ES-I3 (cell line): ENCODE results near the gene OR2B2.
"Not testable (repeated sequence)": the region's sequence is repeated elsewhere in the genome, so short reads cannot be mapped to it uniquely, and the experiment has no call there.

ENCODE experiments used
- H3K36me3 ChIP-seq: 2 replicates; pipeline ENCODE4 v1.6.1; 2013; ENCODE audit warnings: mild to moderate bottlenecking, low read length, control low read depth, moderate library complexity; ENCODE audit not compliant: insufficient read depth
- H3K4me1 ChIP-seq: 2 replicates; pipeline ENCODE4 v1.6.1; 2013; ENCODE audit warnings: mild to moderate bottlenecking, control low read depth, low read length; ENCODE audit not compliant: insufficient read depth
- H3K9ac ChIP-seq: 2 replicates; pipeline ENCODE4 v1.6.1; 2013; ENCODE audit warnings: low read depth, mild to moderate bottlenecking, low read length, moderate library complexity
- H3K9me3 ChIP-seq: 2 replicates; pipeline ENCODE4 v1.6.1; 2013; ENCODE audit warnings: mild to moderate bottlenecking, low read length, moderate library complexity; ENCODE audit not compliant: control insufficient read depth, insufficient read depth

The OR2B2 gene

DNA sequence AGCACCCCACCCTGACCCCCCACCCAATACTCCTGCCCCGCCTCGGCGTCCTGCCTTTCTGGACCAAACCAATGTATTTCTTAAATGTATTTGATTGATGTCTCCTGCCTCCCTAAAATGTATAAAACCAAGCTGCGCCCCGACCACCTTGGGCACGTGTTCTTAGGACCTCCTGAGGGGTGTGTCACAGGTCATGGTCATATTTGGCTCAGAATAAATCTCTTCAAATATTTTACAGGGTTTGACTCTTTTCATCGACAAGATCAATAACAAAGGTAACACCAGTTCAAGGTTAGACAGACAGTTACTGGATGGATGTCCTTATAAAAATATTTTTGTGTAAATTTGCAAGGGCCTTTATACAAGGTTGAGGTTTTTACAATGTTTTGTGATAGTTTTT, 12.0 kb downstream of the OR2B2 start:
- not testable (repeated sequence) for H3K4me1 ChIP-seq, H3K9ac ChIP-seq, H3K9me3 ChIP-seq, H3K36me3 ChIP-seq

DNA sequence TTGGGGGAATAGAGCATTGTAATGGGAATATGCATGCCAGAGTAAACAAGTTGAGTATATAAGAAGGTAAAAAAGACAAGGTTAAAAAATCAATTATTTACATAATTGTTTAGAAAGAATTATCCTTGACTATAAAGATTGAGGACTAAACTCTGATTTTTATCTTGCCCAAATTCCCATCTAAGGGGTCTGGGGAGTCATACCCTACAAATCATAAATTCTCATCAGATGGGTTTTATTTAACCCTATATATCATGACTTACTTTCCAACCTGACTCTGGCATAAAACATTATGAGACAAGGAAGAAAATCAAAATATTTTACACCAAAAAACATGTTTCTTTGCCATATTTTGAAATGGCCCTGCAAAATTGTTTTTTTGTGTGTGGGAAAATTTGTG, 12.7 kb downstream of the OR2B2 start:
- no peaks in the 10 kb centered on the region for H3K4me1 ChIP-seq
- no peaks in the 10 kb centered on the region for H3K9me3 ChIP-seq
- no peaks in the 10 kb centered on the region for H3K36me3 ChIP-seq
- no peak overlapping the region for H3K9ac ChIP-seq

DNA sequence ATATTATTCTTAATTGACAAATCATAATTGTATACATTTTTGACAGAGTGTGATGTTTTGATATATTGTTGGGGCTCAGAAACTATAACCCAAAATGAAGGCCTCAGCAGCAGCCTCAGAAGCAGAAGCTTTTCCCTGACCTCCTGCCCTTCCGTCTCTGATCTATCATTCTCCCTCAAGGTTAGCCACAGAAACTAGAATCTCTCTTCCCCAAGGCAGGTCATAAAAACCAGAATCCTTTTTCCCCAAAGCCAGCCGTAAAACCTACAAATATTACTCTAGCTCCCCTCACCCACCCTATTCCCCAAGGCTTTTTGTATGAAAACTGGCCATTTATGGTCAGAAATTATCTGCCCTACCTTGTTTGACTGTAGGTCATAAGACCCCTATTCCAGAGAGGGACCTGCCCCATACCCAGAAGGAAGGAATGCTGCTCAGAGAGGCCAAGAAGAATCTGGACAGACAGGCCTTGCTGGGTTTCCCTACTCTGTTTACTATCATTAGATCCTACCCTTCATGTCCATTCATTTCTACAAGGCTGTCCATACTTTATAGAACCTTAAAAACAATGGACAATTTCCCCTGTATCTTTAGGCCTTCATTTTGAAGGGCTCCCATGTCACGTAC, 14.5 kb downstream of the OR2B2 start:
- H3K9ac ChIP-seq: no peak overlapping the region
- no peaks in the 10 kb centered on the region for H3K9me3 ChIP-seq
- no peaks in the 10 kb centered on the region for H3K36me3 ChIP-seq
- no peaks in the 10 kb centered on the region for H3K4me1 ChIP-seq

DNA sequence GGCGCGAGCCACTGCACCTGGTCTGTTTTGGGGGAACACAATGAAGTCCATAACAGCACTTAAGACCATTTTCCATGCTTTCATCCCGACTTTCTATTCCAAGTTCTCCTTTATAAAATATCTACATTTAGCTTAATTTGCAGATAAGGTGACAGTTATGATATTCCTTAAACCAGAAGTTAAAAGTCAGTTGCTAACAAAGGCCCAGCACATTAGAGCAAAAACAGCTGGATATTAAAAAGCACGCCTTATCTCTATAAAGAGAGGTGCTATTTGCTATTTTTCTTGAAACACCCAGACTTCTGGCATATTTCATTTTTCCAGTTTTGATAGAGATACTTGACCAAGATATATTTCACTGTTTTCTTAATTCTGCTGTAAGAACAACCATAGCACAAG, 15.8 kb downstream of the OR2B2 start:
- Histone ChIP-seq H3K36me3 (no peaks in the 10 kb centered on the region), H3K4me1 (no peaks in the 10 kb centered on the region), H3K9ac (no peak overlapping the region), H3K9me3 (no peaks in the 10 kb centered on the region)

DNA sequence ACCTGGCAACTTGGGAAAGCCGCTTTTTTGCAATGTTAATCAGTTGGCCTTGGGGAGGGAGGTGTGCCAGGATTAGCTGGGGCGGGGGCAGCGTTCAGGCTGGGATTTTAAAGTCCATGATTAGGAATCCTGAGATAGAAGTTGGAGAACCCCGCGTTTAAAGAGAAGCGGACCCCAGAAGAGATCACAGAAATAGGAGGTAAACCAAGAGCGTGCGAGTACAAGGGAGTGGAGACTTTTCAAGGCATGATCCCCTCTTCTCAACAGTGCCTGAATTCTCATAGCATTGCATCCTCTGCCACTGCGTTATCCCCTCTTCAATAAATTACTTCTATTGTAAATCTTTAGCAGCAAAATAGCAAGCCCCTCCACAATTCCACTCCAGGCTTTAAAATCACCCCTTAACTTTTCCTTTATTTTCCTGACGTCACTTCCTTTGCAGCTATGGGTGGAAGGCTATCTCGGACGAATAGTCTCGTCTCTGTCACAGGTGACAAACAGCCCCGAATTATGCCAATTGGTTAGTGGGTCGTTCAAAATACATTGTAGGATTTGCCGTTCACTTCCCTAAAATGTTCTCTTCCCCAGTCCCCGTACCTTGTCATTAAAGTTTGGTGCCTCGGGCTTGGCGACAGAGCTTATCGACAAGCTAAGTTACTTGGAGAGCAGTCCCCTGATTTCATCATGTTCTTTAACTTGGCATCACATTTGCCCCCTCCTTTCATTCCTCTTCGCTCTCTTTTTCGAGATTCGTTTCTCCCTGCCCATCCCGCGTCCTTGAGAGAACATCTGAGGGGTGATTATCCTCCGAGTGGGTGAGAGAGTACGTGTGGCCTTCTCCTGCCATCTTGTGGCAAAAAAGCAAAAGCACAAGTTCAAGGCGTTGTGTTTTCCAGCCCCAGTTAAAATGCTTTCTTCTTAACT, 17.1 kb downstream of the OR2B2 start:
- Histone ChIP-seq H3K9ac (peak overlapping the region; percentile 97), H3K36me3 (no peaks in the 10 kb centered on the region), H3K4me1 (no peaks in the 10 kb centered on the region), H3K9me3 (no peaks in the 10 kb centered on the region)

DNA sequence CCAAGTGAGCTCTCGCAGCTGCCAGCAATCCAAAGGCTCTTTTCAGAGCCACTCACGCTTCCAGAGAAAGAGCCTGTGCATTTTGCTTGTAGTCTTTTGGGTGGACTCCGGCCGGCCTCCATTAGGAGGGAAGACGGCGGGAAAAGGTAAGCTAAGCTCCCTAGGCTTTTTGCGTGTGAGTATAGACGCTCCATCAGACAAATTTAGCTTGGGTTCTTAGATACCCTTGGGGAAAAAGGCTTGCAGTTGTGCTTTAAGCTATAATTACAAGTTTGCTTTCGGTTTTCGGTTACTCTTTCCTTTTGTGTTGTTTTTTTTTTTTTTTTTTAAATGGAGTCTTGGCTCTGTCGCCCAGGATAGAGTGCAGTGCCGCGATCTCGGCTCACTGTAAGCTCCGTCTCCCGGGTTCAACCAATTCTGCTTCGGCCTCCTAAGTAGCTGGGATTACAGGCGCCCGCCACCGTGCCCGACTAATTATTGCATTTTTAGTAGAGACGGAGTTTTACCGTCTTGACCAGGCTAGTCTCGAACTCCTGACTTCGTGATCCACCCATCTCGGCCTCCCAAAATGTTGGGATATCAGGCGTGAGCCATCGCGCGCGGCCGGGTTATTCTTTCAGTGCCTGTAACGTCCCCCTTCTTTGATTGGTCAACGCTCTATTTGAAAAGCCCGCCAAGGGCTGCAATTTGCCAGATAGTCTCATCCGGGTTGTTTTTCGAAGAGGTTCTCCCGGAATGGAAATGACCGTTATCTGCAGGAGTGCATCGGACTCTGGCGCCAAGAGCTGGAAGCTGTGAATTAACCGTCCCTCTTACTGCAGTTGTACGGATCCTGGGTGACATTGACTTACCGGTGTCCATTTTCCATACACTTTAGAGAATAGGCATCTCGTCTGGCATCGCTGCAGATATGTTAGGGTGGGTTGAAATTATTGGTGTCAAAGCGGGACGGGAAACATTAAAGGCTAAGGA, 18.1 kb downstream of the OR2B2 start:
- peaks cover 3% of the 10 kb centered on the region; the same call in 1 of the 2 replicates for H3K4me1 ChIP-seq
- H3K9ac ChIP-seq: peak overlapping the region; percentile 97
- no peaks in the 10 kb centered on the region for H3K36me3 ChIP-seq
- no peaks in the 10 kb centered on the region for H3K9me3 ChIP-seq

DNA sequence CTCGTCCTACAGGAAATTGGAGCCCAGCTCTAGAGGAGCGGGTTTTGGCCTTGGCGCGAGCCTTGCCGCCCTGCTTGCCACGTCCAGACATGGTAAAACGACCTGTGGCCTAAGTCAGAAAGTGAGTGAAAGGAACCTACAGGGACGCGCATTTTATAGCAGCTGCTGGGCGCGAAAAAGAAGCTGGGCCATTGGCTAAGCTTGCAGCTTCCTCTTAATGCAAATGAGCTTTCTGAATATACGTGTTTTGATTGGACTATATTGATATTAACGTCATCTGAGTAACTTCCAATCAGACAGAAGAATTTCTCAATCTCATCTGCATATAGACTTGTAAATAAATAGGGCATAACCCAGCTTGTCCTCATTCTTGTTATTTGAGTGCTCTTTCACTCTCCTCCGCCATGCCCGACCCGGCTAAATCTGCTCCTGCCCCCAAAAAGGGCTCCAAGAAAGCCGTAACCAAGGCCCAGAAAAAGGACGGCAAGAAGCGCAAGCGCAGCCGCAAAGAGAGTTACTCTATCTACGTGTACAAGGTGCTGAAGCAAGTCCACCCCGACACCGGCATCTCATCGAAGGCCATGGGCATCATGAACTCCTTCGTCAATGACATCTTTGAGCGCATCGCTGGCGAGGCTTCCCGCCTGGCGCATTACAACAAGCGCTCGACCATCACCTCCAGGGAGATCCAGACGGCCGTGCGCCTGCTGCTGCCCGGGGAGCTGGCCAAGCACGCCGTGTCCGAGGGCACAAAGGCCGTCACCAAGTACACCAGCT, 18.9 kb downstream of the OR2B2 start:
- Histone ChIP-seq H3K9me3 (no peaks in the 10 kb centered on the region), H3K4me1 (peaks cover 9% of the 10 kb centered on the region), H3K9ac (peak overlapping the region; percentile 97), H3K36me3 (no peaks in the 10 kb centered on the region)

DNA sequence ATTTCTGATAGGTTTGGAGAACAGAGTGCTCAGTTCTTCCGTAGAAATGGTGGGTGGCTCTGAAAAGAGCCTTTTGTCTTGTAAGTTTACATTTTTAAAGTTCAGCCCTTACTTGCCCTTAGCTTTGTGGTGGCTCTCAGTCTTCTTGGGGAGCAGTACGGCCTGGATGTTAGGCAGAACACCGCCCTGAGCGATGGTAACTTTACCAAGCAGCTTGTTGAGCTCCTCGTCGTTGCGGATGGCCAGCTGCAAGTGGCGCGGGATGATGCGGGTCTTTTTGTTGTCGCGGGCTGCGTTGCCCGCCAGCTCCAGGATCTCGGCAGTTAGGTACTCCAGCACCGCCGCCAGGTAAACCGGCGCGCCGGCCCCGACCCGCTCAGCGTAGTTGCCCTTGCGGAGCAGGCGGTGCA, 19.5 kb downstream of the OR2B2 start:
- Histone ChIP-seq H3K9ac (peak overlapping the region; percentile 70), H3K9me3 (no peaks in the 10 kb centered on the region), H3K36me3 (no peaks in the 10 kb centered on the region), H3K4me1 (peaks cover 15% of the 10 kb centered on the region)

DNA sequence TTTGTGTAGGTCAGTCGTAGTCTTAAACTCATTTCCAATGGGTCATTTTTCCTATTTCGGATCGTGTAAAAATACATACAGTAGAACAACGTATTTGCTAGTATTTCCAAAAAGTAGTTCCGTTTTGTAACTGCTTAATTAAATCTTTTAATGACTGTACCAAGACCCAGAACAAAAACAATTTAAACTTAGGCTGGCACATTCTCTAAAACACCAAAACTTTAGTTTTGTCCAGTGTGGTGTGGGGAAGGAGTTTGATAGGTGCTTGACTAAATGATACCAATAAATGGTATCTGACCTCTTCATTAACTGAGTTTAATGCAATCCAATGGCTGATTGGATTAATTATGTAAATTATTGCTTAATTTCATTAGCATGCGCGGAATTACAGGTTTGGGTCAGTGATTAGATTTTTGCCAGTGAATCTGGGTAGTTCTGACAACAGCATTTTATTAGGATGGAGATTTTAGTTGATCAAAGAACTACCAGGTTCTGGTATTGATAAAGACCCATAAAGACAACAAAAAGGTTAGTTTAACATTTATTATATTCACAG, 20.8 kb downstream of the OR2B2 start:
- Histone ChIP-seq H3K4me1 (peaks cover 17% of the 10 kb centered on the region), H3K36me3 (no peaks in the 10 kb centered on the region), H3K9me3 (no peaks in the 10 kb centered on the region), H3K9ac (peak overlapping the region; percentile 70)

DNA sequence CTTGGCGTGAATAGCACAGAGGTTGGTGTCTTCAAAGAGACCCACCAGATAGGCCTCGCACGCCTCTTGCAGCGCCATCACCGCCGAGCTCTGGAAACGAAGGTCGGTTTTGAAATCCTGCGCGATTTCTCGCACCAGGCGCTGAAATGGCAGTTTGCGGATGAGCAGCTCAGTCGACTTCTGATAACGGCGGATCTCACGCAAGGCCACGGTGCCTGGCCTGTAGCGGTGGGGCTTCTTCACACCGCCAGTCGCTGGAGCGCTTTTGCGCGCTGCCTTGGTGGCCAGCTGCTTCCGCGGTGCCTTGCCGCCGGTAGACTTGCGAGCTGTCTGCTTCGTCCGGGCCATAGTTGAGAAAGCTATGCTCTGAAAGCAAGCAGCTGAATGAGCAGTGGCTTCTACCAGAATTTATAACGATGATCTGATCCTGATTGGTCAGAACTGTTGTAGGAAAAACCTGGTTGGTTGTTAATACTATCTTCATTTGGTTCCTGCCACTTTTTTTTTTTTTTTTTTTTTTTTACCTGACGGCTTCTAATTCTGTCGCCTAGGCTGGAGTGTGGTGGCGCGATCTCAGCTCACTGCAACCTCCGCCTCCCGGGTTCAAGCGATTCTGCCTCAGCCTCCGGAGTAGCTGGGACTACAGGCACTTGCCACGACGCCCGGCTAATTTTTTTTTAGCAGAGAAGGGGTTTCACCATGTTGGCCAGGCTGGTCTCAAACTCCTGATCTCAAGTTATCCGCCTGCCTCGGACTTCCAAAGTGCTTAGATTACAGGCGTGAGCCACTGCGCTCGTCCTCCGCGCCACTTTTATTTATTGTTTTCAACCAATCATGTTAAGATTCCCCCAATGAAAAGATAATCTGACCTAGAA, 21.5 kb downstream of the OR2B2 start:
- H3K9ac ChIP-seq: peak overlapping the region; percentile 70
- peaks cover 17% of the 10 kb centered on the region for H3K4me1 ChIP-seq
- no peaks in the 10 kb centered on the region for H3K36me3 ChIP-seq
- no peaks in the 10 kb centered on the region for H3K9me3 ChIP-seq

DNA sequence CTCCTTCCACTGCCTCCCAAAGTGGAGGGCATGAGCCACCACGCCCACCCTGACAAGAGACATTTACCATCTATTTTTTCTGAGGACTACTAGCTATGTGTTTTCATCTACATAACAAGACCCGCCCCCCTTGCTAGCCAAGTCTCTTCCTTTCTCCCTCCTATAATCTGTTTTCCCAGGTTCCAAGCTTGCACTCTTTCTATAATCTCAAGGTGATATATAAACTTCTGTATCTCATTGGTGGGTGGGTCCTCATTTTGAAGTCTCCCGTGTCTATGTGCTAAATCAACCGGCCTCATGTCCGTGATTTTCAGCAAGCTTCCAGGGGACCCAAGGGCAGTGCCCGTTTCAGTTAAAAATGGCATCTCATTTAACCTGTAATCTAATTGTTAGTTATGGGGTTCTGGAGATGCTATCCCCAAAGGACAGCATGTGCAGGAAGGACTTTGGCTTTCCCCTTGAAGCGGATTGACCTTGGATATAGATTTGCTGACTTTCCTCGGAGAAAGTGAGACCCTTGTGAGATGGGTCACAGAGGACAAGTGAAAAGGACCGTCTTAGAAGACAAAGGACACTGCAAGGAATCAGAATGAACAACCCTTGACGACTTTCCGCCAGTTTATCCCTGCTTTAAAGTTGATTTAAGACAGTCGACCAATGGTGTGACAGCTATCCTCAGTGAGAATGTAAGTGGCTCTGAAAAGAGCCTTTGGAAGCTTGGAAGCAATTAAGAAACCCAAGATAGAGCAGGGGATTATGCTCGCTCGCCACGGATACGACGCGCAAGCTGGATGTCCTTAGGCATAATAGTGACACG, 22.4 kb downstream of the OR2B2 start:
- Histone ChIP-seq H3K36me3 (no peaks in the 10 kb centered on the region), H3K9me3 (no peaks in the 10 kb centered on the region), H3K4me1 (peaks cover 17% of the 10 kb centered on the region), H3K9ac (peak overlapping the region; percentile 70)

DNA sequence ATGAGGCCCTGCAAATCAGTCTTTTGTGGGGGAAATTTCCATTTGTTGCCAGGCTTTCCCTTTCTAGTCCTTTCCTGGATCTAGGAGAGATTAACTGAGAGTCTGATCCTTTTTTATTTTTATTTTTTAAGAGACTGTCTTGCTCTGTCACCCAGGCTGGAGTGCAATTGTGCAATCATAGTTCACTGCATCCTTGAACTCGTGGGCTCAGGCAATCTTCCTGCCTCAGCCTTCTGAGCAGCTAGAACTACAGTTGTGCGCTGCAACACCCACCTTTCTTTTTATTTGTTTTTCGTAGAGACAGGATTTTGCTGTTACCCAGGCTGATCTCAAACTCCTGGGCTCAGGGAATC, 22.9 kb downstream of the OR2B2 start:
- Histone ChIP-seq H3K9ac (peak overlapping the region; percentile 70; the same call in 1 of the 2 replicates), H3K9me3 (no peaks in the 10 kb centered on the region), H3K4me1 (peaks cover 17% of the 10 kb centered on the region), H3K36me3 (no peaks in the 10 kb centered on the region)
